ENCODE data around the gene PIK3R1.

DNA sequence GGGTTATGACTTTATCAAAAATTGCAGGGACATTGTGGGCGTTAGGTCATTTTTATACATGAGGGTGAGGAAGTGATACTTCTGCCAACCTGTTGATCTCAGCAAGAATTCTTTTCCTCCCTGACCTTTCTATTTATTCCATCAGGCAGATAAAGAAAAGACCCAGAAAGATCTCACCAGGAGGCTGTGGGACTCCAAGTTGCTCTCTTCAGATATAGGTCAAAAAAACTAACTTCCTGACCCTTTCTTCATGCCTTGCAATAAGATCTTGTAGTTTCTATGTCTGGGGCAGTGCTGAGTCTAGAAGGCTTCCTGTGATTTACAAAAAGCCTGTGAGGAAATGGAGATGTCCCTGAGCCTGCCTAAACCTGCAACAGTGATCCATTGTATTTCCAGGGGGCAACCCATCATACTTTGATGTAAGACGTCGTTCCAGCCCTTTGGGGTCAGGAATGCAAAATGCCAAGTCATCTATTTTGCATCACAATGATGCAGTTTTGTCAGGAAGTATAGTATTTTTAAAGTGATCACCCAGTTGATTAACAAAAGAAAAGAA lies 22.0 kb upstream of the PIK3R1 start:
- TF ChIP-seq, protein P1, sequence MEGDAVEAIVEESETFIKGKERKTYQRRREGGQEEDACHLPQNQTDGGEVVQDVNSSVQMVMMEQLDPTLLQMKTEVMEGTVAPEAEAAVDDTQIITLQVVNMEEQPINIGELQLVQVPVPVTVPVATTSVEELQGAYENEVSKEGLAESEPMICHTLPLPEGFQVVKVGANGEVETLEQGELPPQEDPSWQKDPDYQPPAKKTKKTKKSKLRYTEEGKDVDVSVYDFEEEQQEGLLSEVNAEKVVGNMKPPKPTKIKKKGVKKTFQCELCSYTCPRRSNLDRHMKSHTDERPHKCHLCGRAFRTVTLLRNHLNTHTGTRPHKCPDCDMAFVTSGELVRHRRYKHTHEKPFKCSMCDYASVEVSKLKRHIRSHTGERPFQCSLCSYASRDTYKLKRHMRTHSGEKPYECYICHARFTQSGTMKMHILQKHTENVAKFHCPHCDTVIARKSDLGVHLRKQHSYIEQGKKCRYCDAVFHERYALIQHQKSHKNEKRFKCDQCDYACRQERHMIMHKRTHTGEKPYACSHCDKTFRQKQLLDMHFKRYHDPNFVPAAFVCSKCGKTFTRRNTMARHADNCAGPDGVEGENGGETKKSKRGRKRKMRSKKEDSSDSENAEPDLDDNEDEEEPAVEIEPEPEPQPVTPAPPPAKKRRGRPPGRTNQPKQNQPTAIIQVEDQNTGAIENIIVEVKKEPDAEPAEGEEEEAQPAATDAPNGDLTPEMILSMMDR (IDR thresholded peaks at IDR 0.05) = no peak
- TF ChIP-seq EZH2 (IDR thresholded peaks at IDR 0.05) = no peak

Data from neural progenitor cell (in vitro differentiated cells).